ENCODE data around the gene TIMM8A.

The TIMM8A gene, protein sequence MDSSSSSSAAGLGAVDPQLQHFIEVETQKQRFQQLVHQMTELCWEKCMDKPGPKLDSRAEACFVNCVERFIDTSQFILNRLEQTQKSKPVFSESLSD

DNA sequence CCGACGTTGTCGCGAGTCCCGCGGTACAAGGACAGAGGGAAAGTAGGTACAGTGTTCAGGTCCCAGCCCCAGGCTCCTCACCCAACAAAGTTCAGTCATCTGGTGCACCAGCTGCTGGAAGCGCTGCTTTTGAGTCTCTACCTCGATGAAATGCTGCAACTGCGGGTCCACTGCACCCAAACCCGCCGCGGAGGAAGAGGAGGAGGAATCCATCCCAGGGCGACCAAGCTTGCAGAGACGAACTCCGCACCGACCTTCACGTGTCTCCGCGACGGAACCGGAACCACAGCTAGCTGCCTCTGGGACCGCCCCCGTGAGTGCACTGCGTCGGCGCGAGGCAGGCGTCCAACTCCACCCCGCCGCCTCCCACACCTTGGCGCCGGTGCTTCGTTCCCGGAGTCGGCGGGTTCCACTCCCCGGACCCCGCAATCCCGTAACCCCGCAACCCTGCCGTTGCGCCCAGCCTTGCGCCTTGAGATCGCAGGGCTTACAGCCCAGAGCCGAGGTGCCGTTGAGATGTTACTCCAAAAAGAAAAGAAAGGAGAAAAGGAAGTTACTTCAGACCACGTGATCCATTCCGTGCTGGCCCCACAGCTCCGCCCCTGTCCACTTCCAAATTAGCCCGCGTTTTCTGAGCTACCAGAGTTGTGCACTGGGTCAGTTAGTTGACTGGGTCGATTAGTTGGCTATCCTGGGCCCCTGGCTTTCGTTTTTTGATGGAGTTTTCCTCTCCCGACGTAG lies at the start of gene TIMM8A:
Gene TIMM8A, minus strand, starts transcription at position 291 of the 741 bp plus-strand sequence. Its CDS starts 78 bp downstream, at position 213.
- peak; percentile 70 for DNase-seq (ENCODE audit: low spot score)

DNA sequence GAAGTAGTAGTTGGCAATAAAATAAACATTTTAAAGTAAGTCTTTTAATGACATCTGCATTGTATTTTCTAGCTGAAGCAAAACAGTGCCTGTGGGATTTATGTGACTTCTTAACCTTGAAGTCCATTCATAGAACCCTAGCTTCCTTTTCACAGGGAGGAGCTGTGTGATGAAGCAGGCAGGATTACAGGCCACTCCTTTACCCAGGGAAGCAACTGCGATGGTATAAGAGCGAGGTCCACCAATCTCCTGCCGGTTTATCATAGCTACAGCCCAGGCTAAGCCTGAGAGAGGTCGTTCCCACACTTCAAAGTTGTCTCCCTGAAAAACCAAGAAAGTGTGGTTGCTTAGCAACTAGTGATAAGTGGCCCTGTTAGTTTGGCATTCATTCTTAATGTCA lies 49.2 kb upstream of the TIMM8A start:
- DNase-seq (ENCODE audit: low spot score) = no peak

DNA sequence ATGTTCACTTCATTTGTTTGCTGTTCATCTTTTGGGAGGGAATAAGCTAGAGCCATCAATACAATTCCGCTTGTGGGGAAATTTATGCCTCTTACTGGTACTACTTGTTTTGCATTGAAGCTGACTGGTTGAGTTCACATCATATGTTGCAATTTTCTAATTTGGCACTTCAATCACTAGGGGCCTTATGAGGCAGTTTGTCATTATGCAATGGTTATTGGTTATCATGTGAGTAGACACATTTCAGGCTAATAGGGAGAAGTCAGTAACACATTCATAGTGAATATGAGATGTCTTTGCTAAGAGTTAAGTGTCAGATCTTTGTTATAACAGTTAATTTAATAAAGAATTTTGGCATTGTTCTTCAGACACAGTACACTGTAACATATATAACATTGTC lies 47.2 kb upstream of the TIMM8A start:
- no peak for DNase-seq (ENCODE audit: low spot score)

DNA sequence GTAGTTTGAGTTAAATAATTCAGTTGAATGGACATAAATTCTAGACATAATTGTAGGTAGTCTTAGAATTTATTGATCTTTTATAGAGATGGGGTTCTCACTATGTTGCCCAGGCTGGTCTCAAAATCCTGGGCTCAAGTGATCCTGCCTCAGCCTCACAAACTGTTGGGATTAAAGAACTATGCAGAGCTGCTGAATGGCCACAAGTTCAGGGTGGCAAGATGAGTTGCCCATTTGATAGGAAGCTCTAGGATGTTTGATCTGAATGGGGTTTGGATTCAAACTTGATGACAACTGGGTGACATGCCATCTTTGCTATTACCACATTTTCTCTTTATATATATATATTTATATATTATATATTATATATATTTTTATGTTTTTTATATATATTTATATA lies 45.8 kb upstream of the TIMM8A start:
- no peak for DNase-seq (ENCODE audit: low spot score)

DNA sequence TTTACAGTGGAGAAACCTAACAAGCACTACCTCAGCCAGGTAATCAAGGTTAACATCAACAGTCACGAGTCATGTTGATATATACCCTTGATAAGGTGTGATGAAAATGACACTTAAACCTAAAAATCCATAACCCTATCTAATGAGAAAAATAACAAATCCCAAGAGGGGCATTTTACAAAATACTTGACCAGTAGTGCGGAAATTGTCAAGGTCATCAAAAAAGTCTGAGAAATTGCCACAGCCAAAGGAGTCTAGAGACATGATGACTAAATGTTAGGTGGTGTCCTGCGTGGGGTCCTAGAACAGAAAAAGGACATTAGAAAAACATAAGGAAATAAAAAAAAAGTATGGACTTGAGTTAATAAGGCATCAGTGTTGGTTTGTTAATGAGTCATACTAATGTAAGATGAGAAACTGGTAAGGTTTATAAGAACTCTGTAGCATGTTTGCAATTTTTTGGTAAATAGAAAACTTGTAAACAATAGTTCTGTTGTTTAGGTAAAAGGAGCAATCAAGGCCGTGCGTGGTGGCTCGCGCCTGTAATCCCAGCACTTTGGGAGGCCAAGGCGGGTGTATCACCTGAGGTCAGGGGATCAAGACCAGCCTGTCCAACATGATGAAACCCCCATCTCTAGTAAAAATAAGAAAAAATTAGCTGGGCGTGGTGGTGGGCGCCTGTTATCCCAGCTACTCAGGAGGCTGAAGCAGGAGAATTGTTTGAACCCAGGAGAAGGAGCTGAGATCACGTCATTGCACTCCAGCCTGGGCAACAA lies 45.2 kb upstream of the TIMM8A start:
- no peak for DNase-seq (ENCODE audit: low spot score)

DNA sequence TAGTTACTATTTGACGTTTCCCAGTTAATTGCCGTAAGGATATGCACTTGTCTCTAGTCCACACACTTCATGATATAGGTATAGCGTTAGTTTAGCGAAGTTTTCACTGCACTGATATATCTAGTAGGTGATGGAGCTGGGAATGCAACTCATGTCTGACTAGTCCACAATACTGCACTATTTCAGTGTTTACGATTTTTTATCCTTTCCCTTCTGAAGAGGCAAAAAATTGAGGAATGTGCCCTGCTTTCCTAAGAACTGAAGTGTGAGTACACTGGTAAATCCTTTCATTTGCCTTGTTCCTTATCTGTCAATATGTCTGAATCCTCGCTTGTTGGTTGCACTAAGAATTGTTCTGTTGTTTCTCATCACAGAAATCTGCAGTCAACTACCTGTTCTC lies 43.3 kb upstream of the TIMM8A start:
- no peak for DNase-seq (ENCODE audit: low spot score)

DNA sequence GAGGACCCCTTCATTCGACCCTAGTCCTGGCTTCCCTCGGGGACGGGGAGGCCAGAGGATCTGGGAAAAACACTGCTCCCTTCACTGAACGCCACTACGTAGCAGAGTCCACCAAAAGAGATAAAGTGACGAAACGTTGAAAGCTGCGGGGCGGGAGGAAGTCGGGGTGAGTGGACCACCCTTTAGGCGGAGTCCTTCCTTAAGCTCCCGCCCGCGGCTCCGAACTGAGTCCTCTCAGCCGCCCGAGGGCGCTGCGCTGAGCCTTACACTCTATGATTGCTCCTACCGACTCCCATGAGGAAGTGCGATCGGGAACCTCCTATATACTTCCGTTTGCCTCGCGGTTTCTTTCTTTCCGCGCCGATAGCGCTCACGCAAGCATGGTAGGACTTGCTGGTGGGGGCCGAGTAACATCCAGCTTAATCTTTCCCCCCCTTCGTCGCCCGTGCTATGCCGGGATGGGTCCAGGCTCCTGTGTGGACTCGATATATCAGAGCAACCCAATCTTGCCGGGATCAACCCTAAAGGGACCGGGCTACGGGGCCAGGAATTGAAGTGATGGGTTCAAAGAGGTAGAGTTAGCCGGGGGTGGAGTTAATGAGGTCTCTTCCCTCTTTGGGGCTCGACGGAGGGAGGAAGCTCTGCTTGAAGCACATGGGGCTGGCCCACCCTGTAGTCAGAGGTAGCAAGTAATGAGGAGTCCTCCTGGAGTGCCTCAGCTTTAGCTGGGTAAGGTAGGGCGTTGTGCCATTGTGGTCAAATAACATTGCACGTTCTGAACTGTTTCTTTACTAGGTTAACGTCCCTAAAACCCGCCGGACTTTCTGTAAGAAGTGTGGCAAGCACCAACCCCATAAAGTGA lies 42.4 kb upstream of the TIMM8A start, which contains the start of gene RPL36A:
Gene RPL36A, plus strand, starts transcription at position 348 of the 862 bp plus-strand sequence. Its CDS starts 33 bp downstream, at position 381.
- peak; percentile 93 for DNase-seq (ENCODE audit: low spot score)

DNA sequence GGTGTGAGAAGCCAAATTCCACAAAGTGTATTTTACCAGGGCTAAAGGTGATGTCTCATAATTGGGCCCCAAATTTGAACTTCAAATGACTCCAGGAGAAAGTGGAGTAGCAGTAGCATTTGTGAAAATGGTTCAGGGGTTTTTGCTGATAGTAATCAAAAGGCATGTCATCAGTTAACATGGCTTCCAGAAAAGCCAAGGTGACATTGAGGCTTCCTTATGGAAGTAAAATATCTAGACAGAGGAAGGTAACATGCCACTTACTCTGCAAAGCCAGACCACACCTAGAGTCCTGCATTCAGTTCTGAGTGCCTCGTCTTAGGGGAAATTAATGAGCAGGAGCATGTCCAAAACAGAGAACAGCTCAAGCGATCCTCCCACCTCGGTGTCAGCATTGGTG lies 40.1 kb upstream of the TIMM8A start:
- no peak for DNase-seq (ENCODE audit: low spot score)

DNA sequence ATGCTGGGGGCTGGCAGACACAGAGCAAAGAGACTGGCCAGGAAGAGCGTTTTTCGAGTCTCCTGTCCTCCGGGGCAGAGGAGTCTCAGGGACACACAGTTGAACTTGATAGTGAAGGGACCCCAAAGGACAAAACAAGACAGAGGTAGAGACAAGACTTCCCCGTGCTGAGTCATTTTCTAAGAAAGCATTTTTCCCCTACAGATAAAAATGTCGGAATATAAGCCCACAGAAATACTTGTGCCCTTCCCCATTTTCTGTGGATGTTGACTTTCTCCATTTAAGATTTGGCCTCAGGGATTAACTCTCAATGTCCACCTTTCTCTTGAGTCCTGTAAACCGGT lies 38.0 kb upstream of the TIMM8A start:
- DNase-seq (ENCODE audit: low spot score) = no peak

DNA sequence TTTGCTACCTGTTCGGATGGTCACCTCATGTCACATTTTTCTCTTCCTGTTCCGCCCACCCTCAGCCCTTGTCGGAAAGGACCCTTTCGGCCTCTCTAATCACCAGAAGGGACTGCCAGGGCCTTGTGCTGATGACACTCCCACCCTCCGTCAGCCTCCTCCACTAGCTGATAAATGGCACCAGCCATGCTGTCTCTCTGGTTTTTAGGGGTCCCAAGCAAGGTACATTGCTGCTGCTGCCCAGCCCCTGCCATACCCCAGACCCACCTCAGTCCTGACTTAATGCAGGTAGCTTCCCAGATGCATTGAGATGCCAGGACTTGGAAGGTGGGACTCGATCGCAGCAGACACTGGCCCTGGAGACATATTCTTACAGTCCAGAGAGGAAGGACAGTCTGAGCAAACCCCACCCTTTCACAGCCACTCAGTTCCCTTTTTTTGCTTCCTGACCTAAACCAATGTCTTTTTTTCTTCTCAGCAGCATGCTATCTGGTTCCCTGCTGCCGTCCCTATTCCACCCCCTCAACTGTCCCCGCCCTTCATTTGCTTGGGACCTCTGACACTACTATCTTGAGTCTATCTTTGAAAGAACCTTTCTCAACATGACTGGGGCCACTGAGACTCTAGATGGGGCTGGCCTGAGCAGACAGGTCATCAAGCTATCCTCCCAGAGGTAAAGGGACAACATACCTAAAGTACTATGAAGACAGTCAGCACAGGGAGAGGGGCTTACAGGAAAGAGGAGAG lies 37.4 kb upstream of the TIMM8A start, which contains the start of gene BTK:
Gene BTK, minus strand, starts transcription at position 397 of the 747 bp plus-strand sequence. CDS start 10,907 bp downstream, outside the sequence.
- no peak for DNase-seq (ENCODE audit: low spot score)

DNA sequence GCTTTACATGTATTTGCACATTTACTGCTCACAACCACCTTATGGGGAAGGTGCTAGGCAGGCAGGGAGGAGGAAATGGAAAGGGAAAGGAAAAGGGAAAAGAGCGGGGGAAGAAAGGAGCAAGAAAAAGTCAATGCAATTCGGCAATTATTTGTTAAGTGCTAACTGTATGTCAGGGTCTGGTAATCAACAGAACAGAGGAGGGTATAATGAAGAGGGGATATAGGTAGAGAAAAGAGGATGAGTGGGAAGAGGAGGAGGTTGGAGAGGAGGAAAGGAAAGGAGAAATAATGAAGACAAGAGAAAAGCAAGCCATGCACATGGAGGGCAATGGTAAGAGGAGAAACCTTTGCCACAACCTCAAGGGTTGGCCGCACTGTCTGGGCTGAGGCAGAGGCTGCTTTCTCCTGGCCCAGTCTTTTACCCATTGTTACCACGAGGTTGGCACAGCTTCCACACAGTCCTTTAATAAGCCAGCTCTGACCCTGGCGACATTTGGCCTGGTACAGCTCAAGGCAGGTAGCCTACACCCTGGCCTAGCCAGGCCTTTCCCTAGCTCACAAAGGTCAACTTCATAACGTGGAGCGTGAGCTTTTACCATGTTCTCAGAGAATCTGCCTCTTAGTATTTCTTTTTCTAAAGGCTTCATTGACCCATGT lies 36.6 kb upstream of the TIMM8A start:
- no peak for DNase-seq (ENCODE audit: low spot score)

DNA sequence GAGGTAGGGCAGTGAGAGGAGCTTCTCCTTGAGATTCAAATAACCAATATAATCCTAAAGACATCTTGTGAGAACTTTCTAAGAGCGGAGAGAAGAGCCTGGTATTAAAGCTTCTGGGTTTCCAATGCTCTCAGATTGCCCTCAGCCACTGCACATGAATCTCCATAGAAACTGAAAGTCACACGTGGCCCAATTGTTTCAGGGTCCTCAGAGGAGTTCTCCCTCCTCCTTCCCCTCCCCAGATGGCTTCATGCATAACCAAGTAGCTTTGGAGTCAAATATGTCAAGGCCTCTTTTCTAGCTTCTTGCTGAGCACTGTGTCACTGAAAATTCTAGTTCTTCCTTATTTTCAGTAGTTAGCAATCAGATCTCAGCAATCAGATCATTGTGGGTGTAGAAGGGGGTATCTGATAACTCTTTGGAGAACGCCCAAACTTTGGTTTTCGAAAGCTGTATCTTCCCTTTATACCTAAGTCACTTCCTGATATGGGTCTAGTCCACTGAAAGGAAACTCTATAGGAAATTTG lies 35.2 kb upstream of the TIMM8A start:
- no peak for DNase-seq (ENCODE audit: low spot score)

DNA sequence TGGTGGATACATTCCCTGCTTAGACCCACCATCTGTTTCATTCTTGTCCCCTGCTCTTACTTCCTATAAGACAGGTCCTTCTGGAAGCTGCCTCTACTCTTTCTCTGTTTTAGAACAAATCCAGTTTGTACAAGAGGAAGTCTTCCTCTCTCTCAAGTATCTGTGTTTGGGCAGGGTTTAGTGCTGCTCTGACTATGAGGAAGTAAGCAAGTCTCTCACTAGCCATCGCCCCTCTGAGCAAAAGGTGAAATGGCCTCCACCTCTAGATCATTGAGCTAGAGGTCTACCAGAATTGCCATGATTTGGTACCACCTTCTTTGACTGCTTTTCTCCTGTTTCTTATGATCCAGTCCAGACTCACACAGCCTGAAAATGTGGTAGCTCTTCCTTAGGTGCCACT lies 29.0 kb upstream of the TIMM8A start:
- DNase-seq (ENCODE audit: low spot score) = no peak

DNA sequence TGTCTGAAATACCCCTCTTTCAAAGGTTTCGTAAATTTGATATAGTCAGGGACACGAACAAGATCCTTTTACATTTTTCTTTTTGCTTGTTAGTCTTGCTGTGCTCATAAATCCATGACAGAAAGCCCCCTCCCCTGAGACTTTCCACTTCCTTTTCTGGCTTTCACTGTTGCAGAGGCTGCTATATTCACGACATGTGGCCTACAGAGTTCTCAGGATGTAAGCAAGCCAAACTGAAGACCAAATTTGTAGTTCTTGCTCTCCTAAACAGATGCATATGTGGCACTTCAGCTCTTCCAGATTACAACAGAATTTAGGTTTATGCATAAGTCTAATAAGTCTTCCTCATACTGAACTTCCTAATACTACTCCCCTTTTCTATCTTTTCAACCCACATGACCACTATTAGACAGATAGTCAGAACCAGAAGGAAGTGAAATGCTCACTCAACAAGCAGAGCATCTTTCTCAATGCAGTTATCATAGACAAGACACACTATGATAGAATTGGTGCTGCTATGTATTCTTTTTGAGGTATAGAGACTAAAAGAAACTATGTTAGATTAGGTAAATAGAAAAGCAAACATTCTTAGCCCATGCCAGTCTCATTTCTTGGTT lies 22.5 kb upstream of the TIMM8A start:
- no peak for DNase-seq (ENCODE audit: low spot score)

DNA sequence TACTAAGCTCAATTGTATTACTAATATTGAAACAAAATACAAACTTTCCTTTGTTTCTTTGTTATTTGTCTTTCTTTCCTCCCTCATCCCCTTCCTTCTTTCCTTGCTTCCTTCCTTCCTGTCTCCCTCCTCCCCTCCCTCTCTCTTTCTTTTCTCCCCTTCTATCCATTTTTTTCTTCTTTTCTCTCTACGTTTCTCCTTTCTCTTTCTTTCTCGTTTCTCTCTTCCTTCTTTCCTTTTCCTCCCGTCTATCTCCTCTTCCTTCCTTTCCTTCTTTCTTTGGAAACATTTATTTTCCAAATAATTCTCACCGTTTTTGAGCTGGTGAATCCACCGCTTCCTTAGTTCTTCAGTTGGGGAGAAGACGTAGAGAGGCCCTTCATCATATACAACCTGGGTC lies 21.1 kb upstream of the TIMM8A start:
- DNase-seq (ENCODE audit: low spot score) = no peak

DNA sequence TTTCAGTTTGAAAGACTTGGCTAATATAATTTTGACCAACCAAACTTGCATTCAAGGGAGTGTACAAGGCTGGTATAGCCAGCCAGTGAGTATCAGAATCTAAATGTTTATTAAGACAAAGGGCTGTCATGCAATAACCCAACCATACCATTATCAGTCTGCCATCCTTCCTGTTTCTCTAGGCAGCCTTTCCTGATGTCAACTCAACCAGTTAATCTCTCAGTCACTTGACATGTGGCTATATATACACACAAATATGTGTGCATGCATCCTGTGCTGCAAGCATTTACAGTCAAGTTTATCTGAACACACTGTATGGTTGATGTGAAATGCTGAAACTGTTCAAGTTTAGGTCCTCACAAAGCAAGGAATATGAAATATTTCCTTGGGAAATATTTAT lies 20.3 kb upstream of the TIMM8A start:
- DNase-seq (ENCODE audit: low spot score) = no peak

DNA sequence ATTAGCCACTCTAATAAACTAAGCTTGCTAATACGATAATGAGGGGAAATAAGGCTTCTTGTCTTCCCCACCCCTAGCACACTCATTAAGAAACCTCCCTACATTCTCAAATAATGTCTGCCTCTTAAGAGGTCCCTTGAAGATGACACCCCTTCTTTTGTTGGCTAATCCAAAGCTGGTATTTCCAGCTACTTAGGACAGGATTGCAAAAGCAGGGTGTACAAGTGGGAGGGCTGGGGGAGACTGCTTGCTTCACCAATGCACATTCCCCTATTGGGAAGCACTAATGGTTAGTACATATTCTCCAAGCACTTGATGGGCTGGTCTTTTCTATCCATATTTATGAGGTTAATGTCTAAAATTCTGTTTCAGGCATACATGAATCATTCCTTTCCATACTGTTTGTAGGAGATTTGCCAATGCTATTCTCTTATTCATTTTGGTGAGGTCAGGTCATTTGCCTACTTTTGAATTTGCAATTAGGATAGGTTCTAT lies 16.8 kb upstream of the TIMM8A start:
- DNase-seq (ENCODE audit: low spot score) = no peak

DNA sequence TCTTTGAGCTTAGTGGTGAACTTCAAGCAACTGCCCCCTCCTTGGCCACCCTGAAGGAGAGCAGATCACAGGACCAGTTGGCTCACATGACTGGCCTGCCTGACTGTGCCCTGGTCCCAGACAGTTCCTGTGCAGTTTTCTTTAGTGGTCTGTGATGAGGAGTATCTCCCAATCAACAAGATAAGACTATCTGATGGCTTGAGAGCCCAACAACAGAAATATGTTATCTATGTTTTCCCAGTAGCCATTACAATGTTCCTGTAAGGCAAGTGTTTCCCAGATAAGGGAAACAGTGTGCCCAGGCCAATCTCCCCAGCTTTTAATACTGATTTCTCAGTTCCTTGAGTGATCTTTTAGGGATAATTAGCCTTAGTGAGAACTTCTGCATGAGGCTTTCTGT lies 14.2 kb upstream of the TIMM8A start:
- DNase-seq (ENCODE audit: low spot score) = no peak

DNA sequence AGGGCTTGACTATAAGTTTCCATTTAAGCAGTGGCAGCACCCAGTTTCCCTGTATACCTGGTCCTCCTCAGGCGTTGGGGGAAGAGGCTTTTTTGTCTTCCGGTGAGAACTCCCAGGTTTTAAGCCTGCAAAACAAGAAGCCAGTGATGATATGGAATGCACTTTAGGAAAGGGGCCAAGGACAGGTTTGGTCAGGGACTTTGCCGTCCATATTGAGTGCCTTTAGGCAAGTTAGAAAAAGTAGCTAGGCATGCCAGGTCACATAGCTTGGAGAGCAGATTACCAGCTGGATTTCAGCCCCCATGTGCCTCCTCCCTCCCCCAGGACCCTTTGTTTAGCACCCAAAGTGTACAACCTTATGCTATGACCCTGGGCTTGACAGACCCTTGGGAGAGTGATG lies 13.6 kb upstream of the TIMM8A start:
- DNase-seq (ENCODE audit: low spot score) = no peak

DNA sequence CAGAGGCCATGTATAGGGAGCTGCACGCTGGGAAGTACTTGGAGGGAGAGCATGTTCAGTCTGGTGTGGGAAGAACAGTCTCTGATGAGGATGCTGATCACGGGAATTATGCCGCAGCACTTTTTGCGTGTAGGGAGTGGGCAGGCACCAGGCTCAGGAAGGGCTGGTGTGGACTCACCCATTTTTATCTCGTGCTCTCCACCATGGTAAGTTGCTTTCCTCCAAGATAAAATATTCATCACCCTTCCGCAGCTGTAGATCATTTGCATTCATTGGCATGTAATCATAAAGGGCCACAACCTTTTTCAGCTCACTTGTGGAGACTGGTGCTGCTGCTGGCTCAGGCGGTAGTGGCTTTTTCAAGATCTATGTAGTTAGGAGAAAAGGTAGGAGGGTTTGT lies 11.8 kb upstream of the TIMM8A start:
- DNase-seq (ENCODE audit: low spot score) = no peak
